ENCODE data around the gene FOXQ1.

The FOXQ1 gene

DNA sequence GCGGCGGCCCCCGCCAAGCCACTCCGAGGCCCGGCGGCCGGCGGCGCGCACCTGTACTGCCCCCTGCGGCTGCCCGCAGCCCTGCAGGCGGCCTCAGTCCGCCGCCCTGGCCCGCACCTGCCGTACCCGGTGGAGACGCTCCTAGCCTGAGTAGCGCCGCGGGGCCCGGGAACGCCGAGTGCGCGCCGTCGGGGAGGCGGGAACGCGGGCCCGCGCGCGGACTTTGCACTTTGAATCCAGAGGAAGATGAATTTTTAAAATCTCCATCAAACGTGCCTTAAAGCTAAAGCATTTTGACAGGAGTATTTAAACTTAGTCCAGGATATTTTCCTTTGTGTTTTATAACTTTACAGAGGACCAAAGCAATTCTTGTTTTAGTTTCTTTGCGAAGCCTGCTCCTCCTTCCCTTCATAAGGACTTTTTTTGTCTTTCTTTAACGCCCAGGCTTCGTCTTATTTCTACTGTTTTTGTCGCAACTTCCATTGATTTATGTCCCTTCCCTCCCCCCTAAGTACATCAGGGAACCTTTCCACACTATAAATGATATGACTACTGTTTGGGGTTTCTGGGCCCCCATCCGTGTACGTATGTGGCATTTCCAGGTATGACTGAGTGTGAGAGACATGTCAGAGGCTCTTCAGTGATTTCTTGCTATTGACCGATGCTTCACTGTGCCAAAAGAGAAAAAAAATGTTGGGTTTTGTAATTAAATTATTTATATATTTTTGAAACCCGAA lies 2.0 kb downstream of the FOXQ1 start:
- H3K4me3 ChIP-seq (ENCODE audit: low read depth, low read length) = no peak overlapping the region
- no peaks in the 10 kb centered on the region for H3K9me3 ChIP-seq (ENCODE audit: control insufficient read depth, insufficient read depth, low read depth, low read length)
- ChIA-PET POLR2A (no interaction called here), CTCF (interaction anchor here (0.7 to 1.0 kb wide), 5 partner anchors 11 to 402 kb away, joined by 3 to 5 read pairs (median 4); no protein-coding TSS in a partner anchor)
- no peaks in the 10 kb centered on the region for H3K4me1 ChIP-seq (ENCODE audit: control insufficient read depth, insufficient read depth, low read length)
- peak overlapping the region; percentile 82; the same call in 1 of the 2 replicates for H3K27ac ChIP-seq (ENCODE audit: extremely low read depth, low read depth, low read length)
- no peaks in the 10 kb centered on the region for H3K36me3 ChIP-seq (ENCODE audit: control insufficient read depth in 2 of 2, insufficient read depth in 1 of 2, low read length in 2 of 2)
- TF ChIP-seq ZNF658 (tag by site-specific recombination; IDR thresholded peaks at IDR 0.05) (no peak), ZNF501 (tag by site-specific recombination; IDR thresholded peaks at IDR 0.05) (no peak), ZNF274 (IDR thresholded peaks at IDR 0.05; ENCODE audit: low read length) (no peak), ZNF274 (tag by site-specific recombination; IDR thresholded peaks at IDR 0.05; ENCODE audit: borderline replicate concordance) (no peak), YY1 (tag by site-specific recombination; IDR thresholded peaks at IDR 0.05) (no peak), ZFP41 (tag by site-specific recombination; IDR thresholded peaks at IDR 0.05; ENCODE audit: borderline replicate concordance) (no peak), SCRT1 (tag by site-specific recombination; IDR thresholded peaks at IDR 0.05; ENCODE audit: borderline replicate concordance) (no peak), IKZF3 (tag by site-specific recombination; IDR thresholded peaks at IDR 0.05) (peak; percentile 15; the same call in 1 of the 2 replicates), ZNF561 (tag by site-specific recombination; IDR thresholded peaks at IDR 0.05; ENCODE audit: borderline replicate concordance) (peak; percentile 57; the same call in 1 of the 2 replicates), ZNF133 (tag by site-specific recombination; IDR thresholded peaks at IDR 0.05) (no peak), SETDB1 (IDR thresholded peaks at IDR 0.05; ENCODE audit: insufficient read length, low read length) (no peak), ZNF701 (tag by site-specific recombination; IDR thresholded peaks at IDR 0.05) (no peak), HOXC10 (CRISPR knock-in tag; IDR thresholded peaks at IDR 0.05) (no peak), ZBTB1 (tag by site-specific recombination; IDR thresholded peaks at IDR 0.05) (no peak), ZNF132 (tag by site-specific recombination; IDR thresholded peaks at IDR 0.05; ENCODE audit: borderline replicate concordance) (no peak), ZNF202 (tag by site-specific recombination; IDR thresholded peaks at IDR 0.05; ENCODE audit: borderline replicate concordance) (no peak), ZBTB17 (tag by site-specific recombination; IDR thresholded peaks at IDR 0.05) (peak; percentile 51), GLIS1 (tag by site-specific recombination; IDR thresholded peaks at IDR 0.05) (peak; percentile 7; the same call in 1 of the 2 replicates), ZNF19 (tag by site-specific recombination; IDR thresholded peaks at IDR 0.05; ENCODE audit: low read depth) (no peak), ZNF146 (tag by site-specific recombination; IDR thresholded peaks at IDR 0.05) (no peak), SP7 (tag by site-specific recombination; IDR thresholded peaks at IDR 0.05) (no peak), ZNF140 (tag by site-specific recombination; IDR thresholded peaks at IDR 0.05) (no peak), GLI4 (tag by site-specific recombination; IDR thresholded peaks at IDR 0.05) (no peak), ZNF473 (tag by site-specific recombination; IDR thresholded peaks at IDR 0.05) (no peak), ZNF214 (tag by site-specific recombination; IDR thresholded peaks at IDR 0.05; ENCODE audit: borderline replicate concordance) (no peak), ZNF157 (tag by site-specific recombination; IDR thresholded peaks at IDR 0.05) (peak; percentile 71), KLF7 (tag by site-specific recombination; IDR thresholded peaks at IDR 0.05; ENCODE audit: borderline replicate concordance) (no peak), ZNF600 (tag by site-specific recombination; IDR thresholded peaks at IDR 0.05) (no peak), ZNF366 (tag by site-specific recombination; conservative IDR thresholded peaks at IDR 0.05) (no peak), ZNF48 (tag by site-specific recombination; IDR thresholded peaks at IDR 0.05) (no peak), ZNF629 (tag by site-specific recombination; IDR thresholded peaks at IDR 0.05) (0 out of 2 replicates have a peak, but pooled peaks have one; percentile 18), ZNF174 (tag by site-specific recombination; IDR thresholded peaks at IDR 0.05) (no peak)
- TF ChIP-seq, protein P1, sequence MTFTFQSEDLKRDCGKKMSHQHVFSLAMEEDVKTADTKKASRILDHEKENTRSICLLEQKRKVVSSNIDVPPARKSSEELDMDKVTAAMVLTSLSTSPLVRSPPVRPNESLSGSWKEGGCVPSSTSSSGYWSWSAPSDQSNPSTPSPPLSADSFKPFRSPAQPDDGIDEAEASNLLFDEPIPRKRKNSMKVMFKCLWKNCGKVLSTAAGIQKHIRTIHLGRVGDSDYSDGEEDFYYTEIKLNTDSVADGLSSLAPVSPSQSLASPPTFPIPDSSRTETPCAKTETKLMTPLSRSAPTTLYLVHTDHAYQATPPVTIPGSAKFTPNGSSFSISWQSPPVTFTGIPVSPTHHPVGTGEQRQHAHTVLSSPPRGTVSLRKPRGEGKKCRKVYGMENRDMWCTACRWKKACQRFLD (tag by site-specific recombination; IDR thresholded peaks at IDR 0.05) = no peak
- TF ChIP-seq, protein P2, sequence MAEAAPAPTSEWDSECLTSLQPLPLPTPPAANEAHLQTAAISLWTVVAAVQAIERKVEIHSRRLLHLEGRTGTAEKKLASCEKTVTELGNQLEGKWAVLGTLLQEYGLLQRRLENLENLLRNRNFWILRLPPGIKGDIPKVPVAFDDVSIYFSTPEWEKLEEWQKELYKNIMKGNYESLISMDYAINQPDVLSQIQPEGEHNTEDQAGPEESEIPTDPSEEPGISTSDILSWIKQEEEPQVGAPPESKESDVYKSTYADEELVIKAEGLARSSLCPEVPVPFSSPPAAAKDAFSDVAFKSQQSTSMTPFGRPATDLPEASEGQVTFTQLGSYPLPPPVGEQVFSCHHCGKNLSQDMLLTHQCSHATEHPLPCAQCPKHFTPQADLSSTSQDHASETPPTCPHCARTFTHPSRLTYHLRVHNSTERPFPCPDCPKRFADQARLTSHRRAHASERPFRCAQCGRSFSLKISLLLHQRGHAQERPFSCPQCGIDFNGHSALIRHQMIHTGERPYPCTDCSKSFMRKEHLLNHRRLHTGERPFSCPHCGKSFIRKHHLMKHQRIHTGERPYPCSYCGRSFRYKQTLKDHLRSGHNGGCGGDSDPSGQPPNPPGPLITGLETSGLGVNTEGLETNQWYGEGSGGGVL (tag by site-specific recombination; IDR thresholded peaks at IDR 0.05) = peak; percentile 50; the same call in 1 of the 2 replicates
- TF ChIP-seq, protein P3, sequence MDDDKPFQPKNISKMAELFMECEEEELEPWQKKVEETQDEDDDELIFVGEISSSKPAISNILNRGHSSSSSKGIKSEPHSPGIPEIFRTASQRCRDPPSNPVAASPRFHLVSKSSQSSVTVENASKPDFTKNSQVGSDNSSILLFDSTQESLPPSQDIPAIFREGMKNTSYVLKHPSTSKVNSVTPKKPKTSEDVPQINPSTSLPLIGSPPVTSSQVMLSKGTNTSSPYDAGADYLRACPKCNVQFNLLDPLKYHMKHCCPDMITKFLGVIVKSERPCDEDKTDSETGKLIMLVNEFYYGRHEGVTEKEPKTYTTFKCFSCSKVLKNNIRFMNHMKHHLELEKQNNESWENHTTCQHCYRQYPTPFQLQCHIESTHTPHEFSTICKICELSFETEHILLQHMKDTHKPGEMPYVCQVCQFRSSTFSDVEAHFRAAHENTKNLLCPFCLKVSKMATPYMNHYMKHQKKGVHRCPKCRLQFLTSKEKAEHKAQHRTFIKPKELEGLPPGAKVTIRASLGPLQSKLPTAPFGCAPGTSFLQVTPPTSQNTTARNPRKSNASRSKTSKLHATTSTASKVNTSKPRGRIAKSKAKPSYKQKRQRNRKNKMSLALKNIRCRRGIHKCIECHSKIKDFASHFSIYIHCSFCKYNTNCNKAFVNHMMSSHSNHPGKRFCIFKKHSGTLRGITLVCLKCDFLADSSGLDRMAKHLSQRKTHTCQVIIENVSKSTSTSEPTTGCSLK (tag by site-specific recombination; IDR thresholded peaks at IDR 0.05) = no peak
